NT2/D1 (cell line): Measurements from ENCODE around the gene DCLK1.

Source experiments
- YY1 ChIP-seq: IDR thresholded peaks from 2 replicates; pipeline ENCODE4 v1.6.1; 2011; ENCODE audit not compliant: insufficient read length, insufficient read depth
- ZNF274 ChIP-seq: IDR thresholded peaks from 2 replicates; pipeline ENCODE4 v1.6.1; 2011; ENCODE audit warnings: mild to moderate bottlenecking, low read depth, low read length

GRCh38 chr13:36166046-36166445 lies 34.9 kb upstream of the DCLK1 start:
- TF ChIP-seq ZNF274 (no peak), YY1 (no peak)
